BLaER1 treated with 17β-estradiol and CSF1 and Interleukin-3, amounts not matched to agents 10 nM and 100 nM (cell line): ENCODE measurements around the gene GAB1.

ENCODE experiments used
- H3K27ac ChIP-seq, 11 experiments: shearing (Covaris generic); formaldehyde crosslinking; 2 replicates each; pipeline ENCODE4 v1.8.1; 2022
- H3K27me3 ChIP-seq, 11 experiments: shearing (Covaris generic); formaldehyde crosslinking; 2 replicates each; pipeline ENCODE4 v1.8.1; 2022
- H3K36me3 ChIP-seq, 11 experiments: shearing (Covaris generic); formaldehyde crosslinking; 2 replicates each; pipeline ENCODE4 v1.8.1; 2022
- H3K4me1 ChIP-seq, 10 experiments: shearing (Covaris generic); formaldehyde crosslinking; 2 replicates each; pipeline ENCODE4 v1.8.1; 2022
- H3K4me2 ChIP-seq, 11 experiments: shearing (Covaris generic); formaldehyde crosslinking; 2 replicates each; pipeline ENCODE4 v1.8.1; 2022
- H3K4me3 ChIP-seq, 10 experiments: shearing (Covaris generic); formaldehyde crosslinking; 2 replicates each; pipeline ENCODE4 v1.8.1; 2022
- H3K9ac ChIP-seq, 11 experiments: shearing (Covaris generic); formaldehyde crosslinking; 2 replicates each; pipeline ENCODE4 v1.8.1; 2022
- H3K9me3 ChIP-seq, 11 experiments: shearing (Covaris generic); formaldehyde crosslinking; replicated peaks in 1 of 11; 2 replicates each; pipeline ENCODE4 v1.8.1; 2022
- H4K20me1 ChIP-seq, 11 experiments: shearing (Covaris generic); formaldehyde crosslinking; 2 replicates each; pipeline ENCODE4 v1.8.1; 2022
- Cebpa-rat ChIP-seq, 11 experiments: shearing (Covaris generic); IDR thresholded peaks; 2 replicates each; pipeline ENCODE4 v1.8.1; 2022

Gene GAB1

DNA sequence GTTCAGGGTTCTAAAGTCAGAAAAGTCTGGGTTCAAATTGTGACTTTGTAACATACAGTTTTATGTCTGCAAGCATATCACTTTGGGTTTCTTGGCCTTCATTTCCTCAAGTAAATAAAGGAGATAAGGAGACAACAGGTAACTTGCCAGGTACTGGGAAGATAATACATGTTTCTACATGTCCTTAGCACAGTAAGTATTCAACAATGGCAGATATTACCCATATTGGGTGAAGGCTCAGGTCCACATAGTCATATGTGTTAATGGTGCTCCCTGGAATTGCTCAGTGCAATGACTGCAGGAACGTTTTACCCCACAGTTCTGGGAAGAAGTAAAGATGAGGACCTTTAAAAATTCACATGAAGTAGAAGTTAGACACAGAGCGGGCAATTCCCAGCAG is 35.8 kb upstream of the GAB1 start:
- Histone ChIP-seq H3K9ac (no peak overlapping the region), H3K4me1 (no peaks in the 10 kb centered on the region), H3K27ac (no peak overlapping the region), H4K20me1 (no peaks in the 10 kb centered on the region), H3K4me2 (no peak overlapping the region), H3K27me3 (no peaks in the 10 kb centered on the region), H3K9me3 (no peaks in the 10 kb centered on the region), H3K4me3 (no peak overlapping the region), H3K36me3 (no peaks in the 10 kb centered on the region)
- no peak for TF ChIP-seq Cebpa-rat (IDR thresholded peaks at IDR 0.05)

DNA sequence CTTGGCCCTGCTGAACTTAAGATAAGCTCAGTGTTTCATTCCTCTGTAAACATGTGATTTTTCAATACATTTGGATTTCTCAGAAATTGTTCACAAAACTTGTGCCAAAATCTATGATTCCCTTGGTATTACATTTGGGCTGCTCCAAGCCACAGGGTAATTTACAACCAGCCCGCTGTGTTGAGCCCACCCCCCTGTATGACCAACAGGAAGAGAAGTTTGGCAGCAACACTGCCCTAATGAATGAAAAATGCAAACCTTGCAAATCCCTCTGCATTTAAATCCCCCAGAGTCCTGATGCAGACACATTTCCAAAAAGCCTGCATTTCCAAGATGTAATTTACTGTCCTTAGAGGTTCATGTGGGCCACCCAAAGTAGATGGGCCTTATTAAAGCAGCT is 34.1 kb upstream of the GAB1 start:
- no peak overlapping the region for H3K4me2 ChIP-seq
- no peak for TF ChIP-seq Cebpa-rat (IDR thresholded peaks at IDR 0.05)
- H4K20me1 ChIP-seq = no peaks in the 10 kb centered on the region
- H3K4me1 ChIP-seq = no peaks in the 10 kb centered on the region
- no peaks in the 10 kb centered on the region for H3K36me3 ChIP-seq
- H3K27me3 ChIP-seq = no peaks in the 10 kb centered on the region
- no peak overlapping the region for H3K9ac ChIP-seq
- H3K9me3 ChIP-seq = no peaks in the 10 kb centered on the region
- no peak overlapping the region for H3K27ac ChIP-seq
- H3K4me3 ChIP-seq = no peak overlapping the region

DNA sequence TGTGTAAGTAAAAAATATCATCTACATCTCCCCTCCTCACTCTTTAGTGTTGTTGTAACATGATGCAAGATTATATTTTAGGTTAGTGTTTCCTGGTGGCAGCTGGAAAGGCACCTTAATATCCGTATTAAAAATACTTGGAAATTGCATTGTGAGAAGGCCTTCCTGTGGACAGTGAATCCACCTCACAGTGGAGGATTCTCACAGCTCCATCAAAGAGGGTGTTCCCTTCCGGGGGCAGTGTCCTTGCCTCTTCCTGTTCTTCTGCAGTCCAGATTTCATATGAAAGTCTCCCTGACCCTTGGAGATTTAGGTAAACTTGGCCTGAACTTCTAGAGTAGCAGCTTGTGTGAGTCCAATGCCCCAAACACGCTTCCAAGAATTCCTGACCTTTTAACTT is 29.9 kb upstream of the GAB1 start:
- H3K27me3 ChIP-seq = no peaks in the 10 kb centered on the region
- TF ChIP-seq Cebpa-rat (IDR thresholded peaks at IDR 0.05) = no peak
- no peak overlapping the region for H3K9ac ChIP-seq
- no peaks in the 10 kb centered on the region for H3K9me3 ChIP-seq
- H3K4me2 ChIP-seq = no peak overlapping the region
- no peaks in the 10 kb centered on the region for H3K4me1 ChIP-seq
- H3K27ac ChIP-seq = no peak overlapping the region
- H3K4me3 ChIP-seq = no peak overlapping the region
- H4K20me1 ChIP-seq = no peaks in the 10 kb centered on the region
- H3K36me3 ChIP-seq = no peaks in the 10 kb centered on the region

DNA sequence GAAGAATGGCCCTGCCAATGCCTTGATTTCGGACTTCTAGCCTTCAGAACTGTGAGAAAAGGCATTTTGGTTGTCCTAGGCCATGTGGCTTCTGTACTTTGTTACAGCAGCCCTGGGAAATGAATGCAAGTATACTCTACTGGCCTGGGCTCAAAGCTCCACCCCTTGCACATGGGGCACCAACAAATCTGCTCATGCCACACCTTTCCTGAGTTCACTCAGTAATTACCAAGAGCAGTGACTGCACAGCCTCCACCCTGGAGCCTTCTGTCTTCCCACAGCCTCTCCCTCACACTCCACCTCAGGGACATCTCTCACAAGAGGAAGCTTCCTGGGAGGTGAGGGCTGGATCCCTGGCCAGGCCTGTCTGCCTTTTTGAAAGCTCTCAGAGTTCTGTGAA is 29.1 kb upstream of the GAB1 start:
- H3K9ac ChIP-seq = no peak overlapping the region
- no peaks in the 10 kb centered on the region for H3K36me3 ChIP-seq
- H3K27ac ChIP-seq = no peak overlapping the region
- H4K20me1 ChIP-seq = no peaks in the 10 kb centered on the region
- H3K4me1 ChIP-seq = no peaks in the 10 kb centered on the region
- no peaks in the 10 kb centered on the region for H3K27me3 ChIP-seq
- TF ChIP-seq Cebpa-rat (IDR thresholded peaks at IDR 0.05) = no peak
- H3K4me2 ChIP-seq = no peak overlapping the region
- no peaks in the 10 kb centered on the region for H3K9me3 ChIP-seq
- H3K4me3 ChIP-seq = no peak overlapping the region

DNA sequence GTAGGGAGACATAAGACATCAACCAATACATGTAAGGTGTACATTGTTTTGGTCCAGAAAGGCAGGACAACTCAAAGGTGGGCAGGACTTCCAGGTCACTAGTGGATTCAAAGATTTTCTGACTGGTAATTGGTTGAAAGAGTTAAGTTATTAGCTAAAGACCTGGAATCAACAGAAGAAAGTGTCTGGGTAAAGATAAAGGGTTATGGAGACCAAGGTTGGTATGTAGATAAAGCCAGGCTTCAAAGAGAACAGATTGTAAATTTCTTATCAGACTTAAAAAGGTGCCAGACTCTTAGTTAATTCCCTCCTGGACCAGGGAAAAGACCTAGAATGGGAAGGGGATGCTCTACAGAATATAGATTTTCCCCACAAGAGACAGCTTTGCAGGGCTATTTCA is 28.3 kb upstream of the GAB1 start:
- Histone ChIP-seq H3K36me3 (no peaks in the 10 kb centered on the region), H3K4me1 (no peaks in the 10 kb centered on the region), H3K9me3 (no peaks in the 10 kb centered on the region), H3K4me2 (no peak overlapping the region), H3K27ac (no peak overlapping the region), H3K27me3 (no peaks in the 10 kb centered on the region), H3K9ac (no peak overlapping the region), H3K4me3 (no peak overlapping the region), H4K20me1 (no peaks in the 10 kb centered on the region)
- TF ChIP-seq Cebpa-rat (IDR thresholded peaks at IDR 0.05) = no peak

DNA sequence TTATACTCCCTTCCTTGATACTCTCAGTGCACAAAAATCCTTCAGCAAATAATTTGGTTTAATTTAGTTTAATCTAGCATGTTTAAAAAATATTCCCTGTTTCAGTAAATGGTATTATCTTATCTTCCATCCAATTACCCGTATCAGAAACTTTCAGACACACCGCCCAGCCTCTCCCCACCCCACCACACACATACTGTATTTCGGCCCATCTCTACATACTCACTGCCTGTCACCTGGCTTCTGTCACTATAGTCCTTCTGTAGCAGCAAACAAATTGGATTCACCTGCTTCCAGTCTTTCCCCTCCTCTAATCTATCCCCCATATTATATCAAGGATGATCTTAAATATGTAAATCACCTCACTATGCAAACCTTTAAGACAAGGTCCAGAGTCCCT is 24.8 kb upstream of the GAB1 start:
- no peaks in the 10 kb centered on the region for H3K9me3 ChIP-seq
- H3K4me3 ChIP-seq = no peak overlapping the region
- no peak for TF ChIP-seq Cebpa-rat (IDR thresholded peaks at IDR 0.05)
- no peak overlapping the region for H3K9ac ChIP-seq
- no peaks in the 10 kb centered on the region for H3K4me1 ChIP-seq
- no peaks in the 10 kb centered on the region for H3K36me3 ChIP-seq
- H3K27me3 ChIP-seq = no peaks in the 10 kb centered on the region
- H3K4me2 ChIP-seq = no peak overlapping the region
- H3K27ac ChIP-seq = no peak overlapping the region
- H4K20me1 ChIP-seq = no peaks in the 10 kb centered on the region

DNA sequence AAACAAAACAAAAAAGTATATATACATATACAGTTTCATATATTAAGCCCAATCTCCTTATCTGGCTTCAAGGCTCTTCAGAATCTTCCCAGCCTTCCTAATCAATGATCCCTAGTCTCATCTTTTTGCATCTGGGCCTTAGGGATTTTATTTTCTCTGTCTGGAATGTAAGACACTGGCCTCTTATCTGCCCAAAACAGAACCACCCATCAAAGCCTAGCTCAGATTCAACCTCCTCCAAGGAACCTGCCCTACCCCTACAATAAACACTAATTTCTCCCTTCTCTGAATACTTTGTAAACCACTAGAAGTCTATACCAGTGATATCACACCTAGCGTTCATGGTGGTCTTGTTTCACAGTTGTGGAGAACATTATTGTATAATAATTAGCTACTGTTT is 23.2 kb upstream of the GAB1 start:
- Histone ChIP-seq H3K36me3 (no peaks in the 10 kb centered on the region), H4K20me1 (no peaks in the 10 kb centered on the region), H3K27ac (no peak overlapping the region), H3K9ac (no peak overlapping the region), H3K4me1 (no peaks in the 10 kb centered on the region), H3K4me3 (no peak overlapping the region), H3K9me3 (no peaks in the 10 kb centered on the region), H3K27me3 (no peaks in the 10 kb centered on the region), H3K4me2 (no peak overlapping the region)
- no peak for TF ChIP-seq Cebpa-rat (IDR thresholded peaks at IDR 0.05)

DNA sequence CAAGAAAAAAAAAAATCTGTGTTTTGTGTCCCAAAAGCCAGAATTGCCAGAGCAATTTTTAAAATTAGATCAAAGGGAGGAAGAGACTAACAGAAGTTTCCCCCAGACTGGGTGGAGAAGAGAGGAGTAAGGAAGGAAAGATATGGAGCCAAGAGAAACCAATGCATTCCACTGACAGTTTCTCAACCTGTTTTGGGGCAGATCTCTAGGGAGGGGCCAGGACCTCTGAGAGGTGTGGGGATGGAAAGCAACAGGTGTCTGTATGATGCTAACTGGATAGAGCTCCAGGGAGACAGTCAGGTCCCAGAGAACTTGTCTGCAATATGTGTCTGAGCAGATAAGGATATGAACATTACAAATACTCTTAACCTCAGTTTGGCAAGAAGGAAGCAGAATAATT is 22.7 kb upstream of the GAB1 start:
- H3K36me3 ChIP-seq = no peaks in the 10 kb centered on the region
- H3K4me3 ChIP-seq = no peak overlapping the region
- H3K4me2 ChIP-seq = no peak overlapping the region
- no peak for TF ChIP-seq Cebpa-rat (IDR thresholded peaks at IDR 0.05)
- H3K27me3 ChIP-seq = no peaks in the 10 kb centered on the region
- no peaks in the 10 kb centered on the region for H3K9me3 ChIP-seq
- no peak overlapping the region for H3K27ac ChIP-seq
- H3K9ac ChIP-seq = no peak overlapping the region
- no peaks in the 10 kb centered on the region for H3K4me1 ChIP-seq
- H4K20me1 ChIP-seq = no peaks in the 10 kb centered on the region

DNA sequence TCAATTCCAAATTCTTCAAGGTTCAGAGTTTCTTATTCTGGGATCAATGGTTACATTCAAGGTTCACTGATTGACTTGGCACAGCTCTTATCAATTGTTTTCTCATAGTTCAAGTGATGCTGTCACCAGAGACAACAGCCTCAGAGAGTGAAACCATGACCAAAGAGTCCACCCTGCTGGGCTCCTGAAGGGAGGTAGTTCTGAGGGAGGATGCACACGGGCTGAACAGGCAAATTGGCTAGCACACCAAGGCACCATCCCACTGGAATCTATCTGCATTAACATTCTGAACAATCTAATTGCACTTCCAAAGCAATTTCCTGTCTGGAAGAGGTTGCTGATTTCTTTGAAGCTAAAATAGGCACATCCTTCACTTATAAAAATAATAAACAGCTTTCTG is 16.6 kb upstream of the GAB1 start:
- Histone ChIP-seq H3K4me3 (no peak overlapping the region), H3K9me3 (no peaks in the 10 kb centered on the region), H3K4me2 (no peak overlapping the region), H3K27ac (no peak overlapping the region), H3K36me3 (no peaks in the 10 kb centered on the region), H4K20me1 (no peaks in the 10 kb centered on the region), H3K27me3 (no peaks in the 10 kb centered on the region), H3K4me1 (no peaks in the 10 kb centered on the region), H3K9ac (no peak overlapping the region)
- TF ChIP-seq Cebpa-rat (IDR thresholded peaks at IDR 0.05) = no peak

DNA sequence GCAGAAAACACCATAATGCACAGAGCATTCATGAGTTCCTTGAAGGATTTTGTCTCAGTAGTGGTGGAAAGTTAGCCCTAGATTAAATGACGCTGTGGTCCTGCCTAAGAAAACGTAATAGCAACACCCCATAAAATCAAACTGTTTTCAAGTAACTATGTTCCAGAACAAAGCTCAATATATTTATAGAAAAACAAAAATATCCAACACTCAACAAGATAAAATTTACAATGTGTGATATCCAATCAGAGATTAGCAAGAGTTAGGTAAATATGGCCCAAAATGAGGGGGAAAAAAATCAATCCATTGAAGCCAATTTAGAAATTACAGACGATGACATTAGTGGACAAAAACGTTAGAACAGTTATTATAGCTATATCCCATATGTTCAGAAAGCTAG is 9.9 kb upstream of the GAB1 start:
- TF ChIP-seq Cebpa-rat (IDR thresholded peaks at IDR 0.05) = no peak
- H3K9ac ChIP-seq = no peak overlapping the region
- H3K4me3 ChIP-seq = no peak overlapping the region
- no peak overlapping the region for H3K4me2 ChIP-seq
- H3K4me1 ChIP-seq = no peaks in the 10 kb centered on the region
- H3K9me3 ChIP-seq = no peaks in the 10 kb centered on the region
- H3K27me3 ChIP-seq = no peaks in the 10 kb centered on the region
- H3K36me3 ChIP-seq = no peaks in the 10 kb centered on the region
- no peak overlapping the region for H3K27ac ChIP-seq
- no peaks in the 10 kb centered on the region for H4K20me1 ChIP-seq

DNA sequence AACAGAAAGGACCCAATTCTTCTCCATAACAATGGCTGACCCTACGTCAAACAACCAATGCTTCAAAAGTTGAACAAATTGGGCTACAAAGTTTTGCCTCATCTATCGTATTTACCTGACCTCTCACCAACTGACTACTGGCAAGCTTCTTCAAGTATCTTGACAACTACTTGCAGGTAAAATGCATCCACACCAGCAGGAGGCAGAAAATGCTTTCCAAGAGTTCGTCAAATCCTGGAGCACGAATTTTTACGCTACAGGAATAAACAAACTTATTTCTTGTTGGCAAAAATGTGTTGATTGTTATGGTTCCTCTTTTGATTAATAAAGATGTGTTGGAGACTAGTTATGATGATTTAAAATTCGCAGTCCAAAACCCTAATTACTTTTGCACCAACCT is 6.7 kb upstream of the GAB1 start:
- H3K4me1 ChIP-seq = peaks cover 0 to 7% (median 4%) of the 10 kb centered on the region in 10 experiments; a peak in 14 of 20 replicates
- H3K27ac ChIP-seq = no peak overlapping the region
- no peaks in the 10 kb centered on the region for H3K27me3 ChIP-seq
- H3K4me2 ChIP-seq = no peak overlapping the region
- H3K9ac ChIP-seq = no peak overlapping the region
- no peaks in the 10 kb centered on the region for H3K9me3 ChIP-seq
- H3K36me3 ChIP-seq = no peaks in the 10 kb centered on the region
- H4K20me1 ChIP-seq = no peaks in the 10 kb centered on the region
- no peak for TF ChIP-seq Cebpa-rat (IDR thresholded peaks at IDR 0.05)
- H3K4me3 ChIP-seq = no peak overlapping the region
